Stimulated activated CD4-positive, alpha-beta T cell treated with anti-CD3 and anti-CD28 coated beads, Interleukin-4, amount 100 ng/mL, for 1 hour (primary cell): ENCODE results near the gene THSD1.
"Not testable (repeated sequence)": the region's sequence is repeated elsewhere in the genome, so short reads cannot be mapped to it uniquely, and the experiment has no call there.

Experiments
- DNase-seq: peaks from one replicate; pipeline ENCODE4 v3.0.0-alpha.2; 2020

THSD1 gene

DNA sequence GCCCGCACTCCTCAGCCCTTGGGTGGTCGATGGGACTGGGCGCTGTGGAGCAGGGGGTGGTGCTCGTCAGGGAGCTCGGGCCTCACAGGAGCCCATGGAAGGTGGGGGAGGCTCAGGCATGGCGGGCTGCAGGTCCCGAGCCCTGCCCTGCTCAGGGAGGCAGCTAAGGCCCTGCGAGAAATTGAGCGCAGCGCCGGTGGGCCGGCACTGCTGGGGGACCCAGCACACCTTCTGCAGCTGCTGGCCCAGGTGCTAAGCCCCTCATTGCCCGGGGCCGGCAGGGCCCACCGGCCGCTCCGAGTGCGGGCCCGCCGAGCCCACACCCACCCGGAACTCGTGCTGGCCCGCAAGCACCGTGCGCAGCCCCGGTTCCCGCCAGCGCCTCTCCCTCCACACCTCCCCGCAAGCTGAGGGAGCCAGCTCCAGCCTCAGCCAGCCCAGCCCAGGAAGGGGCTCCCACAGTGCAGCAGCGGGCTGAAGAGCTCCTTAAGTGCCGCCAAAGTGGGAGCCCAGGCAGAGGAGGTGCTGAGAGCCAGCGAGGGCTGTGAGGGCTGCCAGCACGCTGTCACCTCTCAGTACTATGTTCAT lies 2.2 kb upstream of the THSD1 start:
- DNase-seq: not testable (repeated sequence)

GRCh38 chr13:52407436-52407835 lies 1.5 kb upstream of the THSD1 start:
- not testable (repeated sequence) for DNase-seq

- no peak for DNase-seq
Observed at GRCh38 chr13:52406629-52407028, 657 bp upstream of the THSD1 start.

DNA sequence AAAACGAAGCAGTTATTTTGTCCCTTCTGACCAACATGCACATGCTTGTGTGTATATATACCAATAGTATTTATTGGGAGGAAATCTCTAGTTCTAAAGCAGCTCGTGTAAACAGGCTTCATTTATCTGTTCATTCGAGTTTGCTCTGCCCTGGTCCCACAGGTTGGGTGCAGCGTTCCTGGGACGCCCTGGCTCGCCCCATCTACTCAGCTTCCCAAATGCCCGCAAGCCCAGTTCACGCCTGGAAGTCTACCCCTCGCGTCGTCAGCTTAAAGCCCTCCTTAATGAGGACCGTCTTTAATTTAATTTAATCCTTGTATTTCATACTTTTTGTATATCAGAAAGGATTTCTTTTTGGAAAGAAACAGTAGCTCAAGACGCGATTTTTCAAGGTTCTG lies 604 bp downstream of the THSD1 start:
- DNase-seq: no peak

GRCh38 chr13:52399708-52400107 lies 6.3 kb downstream of the THSD1 start:
- no peak for DNase-seq

- no peak for DNase-seq
Observed at GRCh38 chr13:52399046-52399445, 6.9 kb downstream of the THSD1 start.

GRCh38 chr13:52395704-52396103 lies 10.3 kb downstream of the THSD1 start:
- DNase-seq: no peak

DNA sequence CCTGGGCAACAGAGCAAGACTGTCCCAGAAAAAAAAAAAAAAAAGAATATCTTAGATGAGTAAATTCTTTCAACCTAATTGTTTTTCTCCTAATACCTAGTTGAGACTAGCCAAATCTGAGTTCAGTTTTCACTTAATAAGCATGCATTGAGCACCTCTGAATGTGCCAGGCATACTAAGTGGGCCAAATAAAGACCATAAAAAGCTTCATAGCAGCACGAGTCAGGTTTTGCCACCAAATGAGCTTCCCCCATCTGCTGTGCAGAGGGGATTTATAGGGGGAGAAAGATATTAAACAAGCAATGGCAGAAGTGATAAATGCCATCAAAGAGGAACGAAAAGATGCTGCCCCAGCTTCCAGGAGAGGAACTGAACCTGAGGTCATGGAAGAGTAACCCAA lies 11.4 kb downstream of the THSD1 start:
- no peak for DNase-seq

- no peak for DNase-seq
Observed at GRCh38 chr13:52393572-52394357, 12.2 kb downstream of the THSD1 start.

GRCh38 chr13:52387721-52388120 lies 18.3 kb downstream of the THSD1 start:
- DNase-seq: no peak

DNA sequence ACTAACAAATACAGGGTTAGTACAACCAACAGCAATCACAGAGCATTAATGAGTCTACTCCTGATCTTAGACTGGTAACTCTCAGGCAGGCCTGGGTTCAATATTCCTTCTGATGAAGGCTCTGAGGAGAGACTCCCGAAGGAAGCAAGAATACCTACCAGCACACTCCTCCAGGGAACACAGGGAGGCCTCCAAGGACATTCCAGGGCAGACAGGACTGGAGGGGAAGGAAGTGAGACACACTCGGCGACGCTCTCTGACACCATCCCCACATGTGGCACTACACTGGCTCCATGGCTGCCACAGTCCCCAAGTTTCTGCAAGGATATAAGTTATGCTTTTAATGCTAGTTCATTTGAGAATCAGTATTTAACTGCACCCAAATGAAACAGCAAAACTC lies 20.1 kb downstream of the THSD1 start:
- no peak for DNase-seq

DNA sequence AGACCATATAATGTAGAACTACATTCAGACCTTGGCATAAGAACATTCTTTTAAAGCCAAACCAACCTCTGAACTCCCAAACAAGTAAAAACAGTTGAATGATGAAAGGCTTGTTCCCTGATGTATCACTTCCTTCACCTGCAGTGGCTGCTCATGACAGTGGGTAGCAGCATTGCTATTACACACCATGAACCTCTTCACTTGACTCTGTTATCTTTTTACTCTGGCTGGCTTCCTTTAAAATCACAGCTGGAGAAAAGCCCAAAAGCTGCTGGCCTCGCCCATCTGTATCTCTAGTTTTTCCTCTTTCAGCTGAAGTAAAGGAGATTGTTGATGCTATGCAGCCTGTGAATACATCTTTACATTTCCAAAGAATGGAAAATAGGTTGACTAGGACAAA lies 22.6 kb downstream of the THSD1 start:
- no peak for DNase-seq

DNA sequence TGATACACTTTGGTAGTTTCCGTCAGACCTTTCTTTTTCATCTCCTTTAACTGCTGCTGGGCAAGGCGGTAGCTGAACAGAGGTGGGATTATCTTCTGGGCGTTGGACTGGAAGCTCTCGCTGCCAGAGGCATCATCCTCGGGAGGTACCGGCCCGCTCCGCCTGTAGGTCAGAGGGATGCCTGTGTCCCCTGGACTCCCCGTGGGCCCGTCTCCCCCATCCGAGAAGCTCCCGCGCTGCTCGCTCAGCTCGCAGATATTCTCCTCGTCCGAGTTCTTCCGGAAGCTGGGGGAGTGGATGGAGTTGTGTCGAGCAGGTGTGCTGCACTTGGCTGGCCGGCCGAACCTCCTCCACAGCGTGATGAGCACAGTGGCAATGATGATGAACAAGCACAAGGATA lies 27.7 kb downstream of the THSD1 start:
- DNase-seq: no peak

GRCh38 chr13:52377898-52378297 lies 28.1 kb downstream of the THSD1 start:
- DNase-seq: no peak

- DNase-seq: no peak
Observed at GRCh38 chr13:52374873-52375411, 31.0 kb downstream of the THSD1 start.

DNA sequence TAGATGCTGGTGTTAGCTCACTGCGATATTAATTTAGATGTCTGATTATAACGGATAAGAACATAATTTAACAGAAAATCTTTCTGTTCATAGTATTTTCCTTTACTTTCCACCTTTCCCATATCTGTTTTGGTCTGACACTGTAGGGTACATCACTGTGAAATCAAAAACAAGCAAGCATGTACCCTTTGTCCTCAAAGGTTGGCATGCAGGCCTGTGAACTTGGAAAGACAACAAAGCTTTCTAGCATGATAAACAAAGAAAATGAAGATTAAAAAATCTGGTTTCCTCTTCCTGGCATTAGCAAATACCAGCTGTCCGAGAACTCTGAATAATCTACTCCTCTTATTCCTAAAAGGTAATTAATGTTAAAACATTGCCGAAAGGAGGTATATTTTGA lies 31.6 kb downstream of the THSD1 start:
- DNase-seq: no peak

GRCh38 chr13:52373277-52373676 lies 32.7 kb downstream of the THSD1 start:
- not testable (repeated sequence) for DNase-seq

GRCh38 chr13:52371736-52372247 lies 34.2 kb downstream of the THSD1 start:
- DNase-seq: no peak

GRCh38 chr13:52366291-52366690 lies 39.7 kb downstream of the THSD1 start:
- no peak for DNase-seq

GRCh38 chr13:52362169-52362887 lies 43.6 kb downstream of the THSD1 start:
- DNase-seq: not testable (repeated sequence)

- DNase-seq: no peak
Observed at GRCh38 chr13:52361225-52361624, 44.7 kb downstream of the THSD1 start.

DNA sequence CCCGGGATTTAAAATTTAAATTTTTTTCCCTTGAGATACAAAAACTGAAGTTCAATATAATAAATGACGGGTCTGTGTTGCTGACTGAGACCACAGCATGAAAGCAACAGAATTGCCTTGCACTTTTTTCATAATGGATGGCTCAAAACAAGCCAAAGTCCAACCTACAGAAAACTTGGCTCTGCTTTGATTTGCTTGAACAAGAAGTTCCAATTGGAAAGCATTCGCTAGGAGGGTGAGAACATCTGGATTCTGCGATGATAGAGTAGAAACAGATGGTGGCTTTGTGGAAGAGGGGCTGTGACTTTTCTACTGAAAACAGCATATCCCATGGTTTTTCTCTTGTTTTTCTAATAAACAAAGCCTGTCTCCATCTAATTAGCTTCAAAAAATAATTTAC lies 46.4 kb downstream of the THSD1 start:
- no peak for DNase-seq

- no peak for DNase-seq
Observed at GRCh38 chr13:52356327-52356726, 49.6 kb downstream of the THSD1 start.

- no peak for DNase-seq
Observed at GRCh38 chr13:52353193-52353592, 52.8 kb downstream of the THSD1 start.
